Natural killer cell (primary cell): ENCODE results near the gene RAB30. TPM values are rescaled to one million over a fixed set of nuclear protein-coding genes. Genes with fewer than 3 reads are reported as not detected.

Source experiments
- ATAC-seq, 3 donors: fragments of 150-1000 bp in 2 of 3; fragments of 200-7000 bp in 1 of 3; cut with Tn5 transposase; 1 replicate in 1 of 3; 2 replicates in 2 of 3; pipeline ENCODE4 v1.10.0; 2021; ENCODE audit warnings: mild to moderate bottlenecking in 2 of 3, moderate library complexity in 2 of 3
- DNase-seq, 2 donors: peaks; one replicate each; pipeline versions ENCODE4 v3.0.0 to v3.0.0-alpha.2; 2013 to 2021; ENCODE audit warnings: mixed read lengths in 1 of 2
- H3K27ac ChIP-seq: one replicate; pipeline ENCODE4 v1.5.1; 2013; ENCODE audit warnings: mild to moderate bottlenecking, low read length
- H3K27me3 ChIP-seq: one replicate; pipeline ENCODE4 v1.6.1; 2013; ENCODE audit warnings: low read length; ENCODE audit not compliant: control insufficient read depth, insufficient read depth
- H3K36me3 ChIP-seq: one replicate; pipeline ENCODE4 v1.6.1; 2013; ENCODE audit warnings: low read length; ENCODE audit not compliant: control insufficient read depth, insufficient read depth
- H3K4me1 ChIP-seq: one replicate; pipeline ENCODE4 v1.6.1; 2013; ENCODE audit warnings: low read length; ENCODE audit not compliant: control insufficient read depth, insufficient read depth
- H3K4me3 ChIP-seq: one replicate; pipeline ENCODE4 v1.5.1; 2013; ENCODE audit warnings: low read length
- H3K9me3 ChIP-seq: one replicate; pipeline ENCODE4 v1.6.1; 2013; ENCODE audit warnings: low read length; ENCODE audit not compliant: control insufficient read depth, insufficient read depth
- H3K27ac Mint-ChIP-seq, 2 donors: one replicate each; pipeline ENCODE4 v1.8.0; 2022; ENCODE audit warnings: mild to moderate bottlenecking in 2 of 2, mixed read lengths in 2 of 2, moderate library complexity in 1 of 2
- H3K27me3 Mint-ChIP-seq, 2 donors: one replicate each; pipeline ENCODE4 v1.8.0; 2022; ENCODE audit warnings: low read depth in 2 of 2, mixed read lengths in 2 of 2
- H3K36me3 Mint-ChIP-seq: one replicate; pipeline ENCODE4 v1.8.0; 2022; ENCODE audit warnings: mixed read lengths
- H3K4me1 Mint-ChIP-seq, 2 donors: one replicate each; pipeline ENCODE4 v1.8.0; 2022; ENCODE audit warnings: mixed read lengths in 2 of 2
- H3K4me3 Mint-ChIP-seq: one replicate; pipeline ENCODE4 v1.8.0; 2022; ENCODE audit warnings: mild to moderate bottlenecking, moderate library complexity, mixed read lengths
- H3K9me3 Mint-ChIP-seq, 2 donors: one replicate each; pipeline ENCODE4 v1.8.0; 2022; ENCODE audit warnings: mixed read lengths in 2 of 2
- WGBS: methylation state at CpG from one replicate; pipeline ENCODE4 v1.1.7; 2013; ENCODE audit warnings: missing lambda C conversion rate; ENCODE audit not compliant: insufficient coverage; 5-methylcytosine and 5-hydroxymethylcytosine counted together
- intact Hi-C: fragments of 100-400 bp; cut with micrococcal nuclease; formaldehyde crosslinking; loops from one replicate; pipeline ENCODE4 v1.14.2; 2022
- total RNA-seq, 4 donors: library from RNA; stranded (reverse); fragments of 120-200 nt in 1 of 4; gene quantifications; one replicate each; pipeline versions ENCODE4 v1.2.3 to v1.2.4, GENCODE V29; 2013 to 2022
- TF ChIP-seq, protein P1 (sequence below): fragments of 200-600 bp; IDR thresholded peaks from one replicate; pipeline ENCODE4 v1.8.0; 2022; ENCODE audit warnings: antibody characterized with exemption

Gene RAB30
- total RNA-seq, 3 donors from 2014 or later (not counting 1 experiment from before 2014, with no cell fraction given), result 10.2 to 23.3 (median 20.5) TPM

DNA sequence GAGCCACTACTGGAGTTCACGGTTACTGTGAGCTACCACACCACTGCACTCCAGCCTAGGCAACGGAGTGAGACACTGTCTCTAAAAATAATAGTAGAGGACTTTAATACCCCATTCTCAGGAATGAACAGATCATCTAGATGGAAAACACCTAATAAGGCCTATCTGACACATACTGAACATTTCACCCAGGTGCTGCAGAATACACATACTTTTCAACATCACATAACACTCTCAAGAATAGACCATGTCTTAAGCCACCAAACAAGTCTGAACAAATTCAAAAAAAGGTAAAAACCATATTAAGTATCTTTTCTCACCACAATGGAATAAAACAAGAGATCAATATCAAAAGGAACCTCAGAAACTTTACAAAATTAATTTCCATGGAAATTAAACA is 132.2 kb downstream of the RAB30 start:
- H3K27me3 Mint-ChIP-seq, result no peaks in the 10 kb centered on the region
- intact Hi-C loops, result no loop called here
- H3K27ac Mint-ChIP-seq, result no peak overlapping the region
- no peak overlapping the region for H3K4me3 ChIP-seq
- H3K36me3 Mint-ChIP-seq, result no peaks in the 10 kb centered on the region
- peaks cover 0 to 3% of the 10 kb centered on the region in 2 donors for H3K9me3 Mint-ChIP-seq
- no peaks in the 10 kb centered on the region for H3K4me1 ChIP-seq
- H3K4me1 Mint-ChIP-seq, result peaks cover 3 to 30% of the 10 kb centered on the region in 2 donors
- no peaks in the 10 kb centered on the region for H3K27me3 ChIP-seq
- ATAC-seq (no peak), DNase-seq (no peak)
- 100% methylated on average over 2 of the region's 2 CpGs for WGBS
- H3K27ac ChIP-seq, result no peak overlapping the region
- no peak overlapping the region for H3K4me3 Mint-ChIP-seq
- TF ChIP-seq, protein P1, sequence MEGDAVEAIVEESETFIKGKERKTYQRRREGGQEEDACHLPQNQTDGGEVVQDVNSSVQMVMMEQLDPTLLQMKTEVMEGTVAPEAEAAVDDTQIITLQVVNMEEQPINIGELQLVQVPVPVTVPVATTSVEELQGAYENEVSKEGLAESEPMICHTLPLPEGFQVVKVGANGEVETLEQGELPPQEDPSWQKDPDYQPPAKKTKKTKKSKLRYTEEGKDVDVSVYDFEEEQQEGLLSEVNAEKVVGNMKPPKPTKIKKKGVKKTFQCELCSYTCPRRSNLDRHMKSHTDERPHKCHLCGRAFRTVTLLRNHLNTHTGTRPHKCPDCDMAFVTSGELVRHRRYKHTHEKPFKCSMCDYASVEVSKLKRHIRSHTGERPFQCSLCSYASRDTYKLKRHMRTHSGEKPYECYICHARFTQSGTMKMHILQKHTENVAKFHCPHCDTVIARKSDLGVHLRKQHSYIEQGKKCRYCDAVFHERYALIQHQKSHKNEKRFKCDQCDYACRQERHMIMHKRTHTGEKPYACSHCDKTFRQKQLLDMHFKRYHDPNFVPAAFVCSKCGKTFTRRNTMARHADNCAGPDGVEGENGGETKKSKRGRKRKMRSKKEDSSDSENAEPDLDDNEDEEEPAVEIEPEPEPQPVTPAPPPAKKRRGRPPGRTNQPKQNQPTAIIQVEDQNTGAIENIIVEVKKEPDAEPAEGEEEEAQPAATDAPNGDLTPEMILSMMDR, result no peak
- no peaks in the 10 kb centered on the region for H3K9me3 ChIP-seq
- no peaks in the 10 kb centered on the region for H3K36me3 ChIP-seq

DNA sequence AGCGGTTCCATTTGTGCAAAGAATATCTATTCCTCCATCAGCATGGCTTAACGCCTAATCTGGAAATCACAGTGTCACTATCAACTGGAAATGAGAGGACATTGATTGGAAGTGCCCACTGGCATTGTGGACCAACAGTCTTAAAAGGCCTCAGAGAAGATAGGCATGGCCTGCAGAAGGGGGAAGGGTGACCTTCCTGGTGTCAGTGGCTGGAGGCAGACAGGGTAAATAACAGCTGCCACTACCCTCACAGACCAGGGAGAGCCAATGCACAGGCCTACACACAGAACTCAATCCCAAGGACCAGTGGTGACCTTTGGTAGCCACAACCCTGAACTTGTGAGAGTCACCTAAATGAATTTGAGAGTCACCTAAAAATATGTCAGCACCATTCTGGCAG is 134.1 kb downstream of the RAB30 start:
- ATAC-seq (no peak), DNase-seq (no peak)
- H3K4me1 Mint-ChIP-seq, result peaks cover 0 to 13% of the 10 kb centered on the region in 2 donors
- no peaks in the 10 kb centered on the region for H3K9me3 ChIP-seq
- no peaks in the 10 kb centered on the region for H3K27me3 Mint-ChIP-seq
- H3K36me3 Mint-ChIP-seq, result no peaks in the 10 kb centered on the region
- WGBS, result 95% methylated on average over 2 of the region's 2 CpGs
- H3K4me3 Mint-ChIP-seq, result no peak overlapping the region
- TF ChIP-seq, protein P1, result no peak
- no peak overlapping the region for H3K4me3 ChIP-seq
- H3K9me3 Mint-ChIP-seq, result peaks cover 0 to 3% of the 10 kb centered on the region in 2 donors
- H3K27ac ChIP-seq, result no peak overlapping the region
- no peaks in the 10 kb centered on the region for H3K27me3 ChIP-seq
- intact Hi-C loops, result no loop called here
- H3K36me3 ChIP-seq, result no peaks in the 10 kb centered on the region
- no peaks in the 10 kb centered on the region for H3K4me1 ChIP-seq
- no peak overlapping the region for H3K27ac Mint-ChIP-seq

DNA sequence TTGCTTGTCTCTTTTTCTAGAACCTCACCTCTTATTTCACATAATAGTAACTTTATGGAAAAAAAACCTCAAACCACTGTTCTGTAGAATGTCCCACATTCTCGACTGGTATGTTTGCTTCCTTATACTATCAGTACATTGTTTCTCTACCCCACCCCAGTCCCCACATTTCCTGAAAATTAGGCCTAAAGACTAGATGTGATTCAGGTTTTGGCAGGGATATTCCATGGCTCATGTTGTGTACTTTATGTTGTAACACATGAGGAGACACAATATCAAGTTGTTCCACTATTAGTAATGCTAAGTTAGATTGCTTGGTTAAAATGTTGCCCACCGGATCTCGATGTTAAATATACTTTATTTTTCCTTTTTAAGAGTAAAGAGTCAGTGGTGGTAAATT is 135.4 kb downstream of the RAB30 start:
- no peak for DNase-seq
- H3K4me3 Mint-ChIP-seq, result no peak overlapping the region
- H3K27ac Mint-ChIP-seq, result no peak overlapping the region
- no peaks in the 10 kb centered on the region for H3K36me3 Mint-ChIP-seq
- no peak overlapping the region for H3K4me3 ChIP-seq
- no peaks in the 10 kb centered on the region for H3K27me3 ChIP-seq
- TF ChIP-seq, protein P1, result no peak
- H3K4me1 ChIP-seq, result no peaks in the 10 kb centered on the region
- no peaks in the 10 kb centered on the region for H3K36me3 ChIP-seq
- intact Hi-C loops, result no loop called here
- no peaks in the 10 kb centered on the region for H3K27me3 Mint-ChIP-seq
- ATAC-seq, result no peak
- H3K4me1 Mint-ChIP-seq, result peaks cover 0 to 10% of the 10 kb centered on the region in 2 donors
- H3K27ac ChIP-seq, result no peak overlapping the region
- 67% methylated on average over 1 of the region's 3 CpGs for WGBS
- peaks cover 0 to 3% of the 10 kb centered on the region in 2 donors for H3K9me3 Mint-ChIP-seq
- no peaks in the 10 kb centered on the region for H3K9me3 ChIP-seq

DNA sequence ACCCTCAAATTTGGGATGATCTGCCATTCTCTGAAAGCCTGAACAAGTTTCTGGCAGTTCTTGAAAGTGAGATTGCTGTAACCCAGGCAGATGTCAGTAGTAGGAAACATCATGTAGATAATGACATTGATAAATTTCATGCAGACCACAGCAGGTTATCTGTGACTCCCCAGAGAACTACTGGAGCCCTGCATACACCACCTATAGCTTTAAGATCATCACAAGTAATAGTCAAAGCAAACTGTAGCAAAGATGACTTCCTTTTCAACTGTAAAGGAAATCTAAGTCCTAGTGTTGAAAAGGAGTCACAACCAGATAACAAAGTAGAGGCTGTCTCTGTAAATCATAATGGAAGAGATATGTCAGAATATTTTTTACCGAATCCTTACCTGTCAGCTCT is 139.1 kb downstream of the RAB30 start:
- H3K9me3 Mint-ChIP-seq, result no peaks in the 10 kb centered on the region
- no peak for ATAC-seq
- intact Hi-C loops, result no loop called here
- H3K4me1 Mint-ChIP-seq, result peaks cover under 1 to 5% of the 10 kb centered on the region in 2 donors
- Histone ChIP-seq H3K36me3 (no peaks in the 10 kb centered on the region), H3K27ac (no peak overlapping the region), H3K4me1 (no peaks in the 10 kb centered on the region), H3K9me3 (no peaks in the 10 kb centered on the region), H3K4me3 (no peak overlapping the region), H3K27me3 (no peaks in the 10 kb centered on the region)
- no peaks in the 10 kb centered on the region for H3K27me3 Mint-ChIP-seq
- no peak overlapping the region for H3K4me3 Mint-ChIP-seq
- no peak for DNase-seq
- TF ChIP-seq, protein P1, result no peak
- no peaks in the 10 kb centered on the region for H3K36me3 Mint-ChIP-seq
- WGBS, result no CpG with 5 or more reads among the region's 1 CpG
- H3K27ac Mint-ChIP-seq, result peak overlapping the region in 1 of 2 donors; percentile 22
